ENCODE results near the gene FER. TPM values are rescaled to one million over a fixed set of nuclear protein-coding genes. Genes with fewer than 3 reads are reported as not detected.

FER gene
- total and polyA plus RNA-seq, 7 donors, result 1.2 to 36.7 (median 24.2) TPM

DNA sequence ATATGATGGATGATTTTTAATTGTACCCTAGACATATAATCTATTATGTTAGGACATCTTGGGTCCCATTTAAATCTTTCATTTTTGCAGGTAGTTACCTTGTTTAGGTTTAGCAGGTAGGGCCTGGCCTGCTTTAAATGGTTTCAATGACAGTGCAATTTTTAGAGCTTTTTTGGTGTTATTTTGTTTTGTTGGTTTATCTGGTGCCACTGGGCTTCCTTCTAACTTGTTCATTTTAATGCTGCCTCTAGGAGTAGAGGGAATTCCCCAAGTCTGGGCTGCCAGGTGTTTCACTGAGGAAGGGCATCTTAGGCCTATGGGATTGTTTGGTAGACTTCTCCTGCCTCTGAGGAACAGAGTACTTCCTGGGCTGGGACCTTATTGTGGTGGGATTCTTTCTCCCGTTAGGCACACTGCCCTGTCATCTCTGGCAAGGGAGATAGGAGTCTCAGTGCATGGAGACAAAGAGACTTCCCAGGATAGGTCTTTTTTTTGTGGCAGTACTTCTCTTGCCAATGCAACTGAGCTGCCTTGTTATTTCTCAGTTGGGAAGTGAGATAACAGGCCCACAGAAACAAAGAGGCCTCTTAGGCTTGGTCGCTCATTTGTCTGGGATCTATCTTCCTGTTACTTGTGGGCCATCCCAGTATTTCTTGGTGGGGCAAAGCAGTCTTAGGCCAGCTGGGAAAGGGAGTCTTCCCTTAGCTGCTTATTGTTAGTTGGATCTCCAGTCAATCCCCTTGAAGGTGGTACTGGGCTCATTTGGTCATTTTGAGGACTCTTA is 282.9 kb downstream of the FER start:
- Histone ChIP-seq H3K4me3 (no peak overlapping the region), H3K27me3 (no peaks in the 10 kb centered on the region), H3K9me3 (no peaks in the 10 kb centered on the region), H3K27ac (no peak overlapping the region), H3K36me3 (no peaks in the 10 kb centered on the region), H3K4me1 (no peaks in the 10 kb centered on the region)
- WGBS, 2 donors, result 93 to 94% methylated on average over 2 of the region's 2 CpGs
- TF ChIP-seq, protein P1, sequence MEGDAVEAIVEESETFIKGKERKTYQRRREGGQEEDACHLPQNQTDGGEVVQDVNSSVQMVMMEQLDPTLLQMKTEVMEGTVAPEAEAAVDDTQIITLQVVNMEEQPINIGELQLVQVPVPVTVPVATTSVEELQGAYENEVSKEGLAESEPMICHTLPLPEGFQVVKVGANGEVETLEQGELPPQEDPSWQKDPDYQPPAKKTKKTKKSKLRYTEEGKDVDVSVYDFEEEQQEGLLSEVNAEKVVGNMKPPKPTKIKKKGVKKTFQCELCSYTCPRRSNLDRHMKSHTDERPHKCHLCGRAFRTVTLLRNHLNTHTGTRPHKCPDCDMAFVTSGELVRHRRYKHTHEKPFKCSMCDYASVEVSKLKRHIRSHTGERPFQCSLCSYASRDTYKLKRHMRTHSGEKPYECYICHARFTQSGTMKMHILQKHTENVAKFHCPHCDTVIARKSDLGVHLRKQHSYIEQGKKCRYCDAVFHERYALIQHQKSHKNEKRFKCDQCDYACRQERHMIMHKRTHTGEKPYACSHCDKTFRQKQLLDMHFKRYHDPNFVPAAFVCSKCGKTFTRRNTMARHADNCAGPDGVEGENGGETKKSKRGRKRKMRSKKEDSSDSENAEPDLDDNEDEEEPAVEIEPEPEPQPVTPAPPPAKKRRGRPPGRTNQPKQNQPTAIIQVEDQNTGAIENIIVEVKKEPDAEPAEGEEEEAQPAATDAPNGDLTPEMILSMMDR (IDR thresholded peaks at IDR 0.05), result no peak
- TF ChIP-seq POLR2A (IDR thresholded peaks at IDR 0.05), result no peak
- TF ChIP-seq EP300 (IDR thresholded peaks at IDR 0.05), result no peak
- TF ChIP-seq POLR2AphosphoS5 (IDR thresholded peaks at IDR 0.05), result no peak
- no peak for DNase-seq
- intact Hi-C loops (cut with DNase I), result no loop called here

DNA sequence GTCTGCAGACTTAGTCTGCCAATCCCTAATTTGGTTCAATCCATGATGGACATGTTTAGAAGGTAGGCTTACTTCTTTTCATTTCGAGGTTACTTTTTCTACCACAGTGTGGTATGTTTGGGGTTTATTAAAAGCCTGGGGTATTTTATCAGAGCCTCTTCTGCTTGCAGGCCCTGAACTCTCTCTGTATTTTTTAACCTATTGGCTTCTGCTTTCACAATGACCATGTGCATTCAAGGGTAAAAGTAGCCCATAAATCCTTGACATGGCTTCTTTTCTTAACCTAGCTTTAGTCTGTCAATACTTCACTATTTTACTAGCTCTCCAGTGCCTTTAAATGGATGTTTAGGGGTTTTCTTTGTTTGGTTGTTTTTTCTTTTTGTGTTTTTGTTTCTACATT is 286.6 kb downstream of the FER start:
- no peak overlapping the region for H3K4me3 ChIP-seq
- no peak for DNase-seq
- intact Hi-C loops (cut with DNase I), result no loop called here
- H3K9me3 ChIP-seq, result no peaks in the 10 kb centered on the region
- H3K4me1 ChIP-seq, result no peaks in the 10 kb centered on the region
- TF ChIP-seq POLR2A (IDR thresholded peaks at IDR 0.05) (no peak), EP300 (IDR thresholded peaks at IDR 0.05) (no peak), POLR2AphosphoS5 (IDR thresholded peaks at IDR 0.05) (no peak)
- TF ChIP-seq, protein P1 (IDR thresholded peaks at IDR 0.05), result no peak
- no peaks in the 10 kb centered on the region for H3K27me3 ChIP-seq
- WGBS, 2 donors, result 80 to 87% methylated on average over 1 of the region's 1 CpG
- H3K36me3 ChIP-seq, result no peaks in the 10 kb centered on the region
- no peak overlapping the region for H3K27ac ChIP-seq

DNA sequence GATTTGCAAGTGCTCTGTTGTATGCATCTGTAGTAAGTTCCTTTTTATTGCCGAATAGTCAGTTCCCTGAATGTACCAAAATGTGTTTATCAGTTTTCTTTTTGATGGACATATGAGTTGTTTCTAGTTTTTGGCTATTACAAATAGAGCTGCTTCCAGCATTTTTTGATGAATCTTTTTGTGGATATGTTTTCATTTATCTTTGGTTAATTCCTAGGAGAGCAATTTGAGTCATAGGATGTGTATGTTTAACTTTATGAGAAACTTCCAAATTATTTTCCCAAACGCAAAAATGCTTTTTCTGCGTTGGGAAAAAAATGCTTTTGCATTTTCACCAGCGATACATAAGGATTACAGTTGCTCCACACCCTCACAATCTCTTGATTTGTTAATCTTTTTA is 287.7 kb downstream of the FER start:
- no peak for DNase-seq
- no peaks in the 10 kb centered on the region for H3K9me3 ChIP-seq
- no peak overlapping the region for H3K27ac ChIP-seq
- H3K36me3 ChIP-seq, result no peaks in the 10 kb centered on the region
- intact Hi-C loops (cut with DNase I), result no loop called here
- TF ChIP-seq POLR2A (IDR thresholded peaks at IDR 0.05) (no peak), POLR2AphosphoS5 (IDR thresholded peaks at IDR 0.05) (no peak), EP300 (IDR thresholded peaks at IDR 0.05) (no peak)
- TF ChIP-seq, protein P1 (IDR thresholded peaks at IDR 0.05), result no peak
- H3K27me3 ChIP-seq, result no peaks in the 10 kb centered on the region
- H3K4me3 ChIP-seq, result no peak overlapping the region
- WGBS, 2 donors, result 81 to 86% methylated on average over 4 of the region's 4 CpGs
- H3K4me1 ChIP-seq, result no peaks in the 10 kb centered on the region

DNA sequence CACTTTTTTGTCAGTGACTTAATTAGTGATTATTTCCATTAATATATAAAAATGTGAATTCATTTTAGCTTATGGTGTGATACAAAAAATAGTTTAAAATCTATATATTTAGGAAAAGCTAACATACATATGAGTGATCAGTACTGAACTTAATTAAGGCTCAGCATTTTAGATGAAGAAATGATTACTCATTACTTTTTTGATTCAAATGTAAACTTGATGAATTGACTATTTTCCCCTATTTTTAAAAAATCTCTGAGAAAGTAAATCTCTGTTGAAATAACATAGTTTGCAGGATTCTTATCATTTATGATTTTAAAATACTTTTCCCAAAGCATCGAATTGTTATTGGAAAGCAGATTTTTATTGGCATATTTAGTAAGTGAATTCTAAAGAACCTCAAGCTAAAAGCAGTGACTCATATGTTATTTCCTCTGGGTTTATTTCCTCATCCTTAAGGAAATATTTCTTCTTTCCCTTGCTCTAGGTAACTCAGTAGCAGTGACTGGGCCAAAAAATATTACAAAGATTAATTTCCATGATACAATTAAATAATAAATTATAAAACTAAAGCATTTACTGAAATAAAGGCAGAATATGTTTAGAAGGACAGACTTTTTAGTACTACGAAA is 290.6 kb downstream of the FER start:
- no peak overlapping the region for H3K4me3 ChIP-seq
- H3K27ac ChIP-seq, result no peak overlapping the region
- no peak for DNase-seq
- intact Hi-C loops (cut with DNase I), result no loop called here
- H3K4me1 ChIP-seq, result no peaks in the 10 kb centered on the region
- H3K36me3 ChIP-seq, result no peaks in the 10 kb centered on the region
- no peaks in the 10 kb centered on the region for H3K27me3 ChIP-seq
- WGBS, 2 donors, result 70 to 88% methylated on average over 2 of the region's 2 CpGs
- TF ChIP-seq, protein P1 (IDR thresholded peaks at IDR 0.05), result no peak
- TF ChIP-seq POLR2A (IDR thresholded peaks at IDR 0.05), result no peak
- TF ChIP-seq POLR2AphosphoS5 (IDR thresholded peaks at IDR 0.05), result no peak
- no peak for TF ChIP-seq EP300 (IDR thresholded peaks at IDR 0.05)
- H3K9me3 ChIP-seq, result no peaks in the 10 kb centered on the region
